Measurements from ENCODE around the gene TNP1. TPM values are rescaled to one million over a fixed set of nuclear protein-coding genes. Genes with fewer than 3 reads are reported as not detected.

TNP1 gene
- total and polyA plus RNA-seq, 2 donors (not counting 1 experiment from before 2014, with no cell fraction given), result not detected

GRCh38 chr2:216904974-216905373 is 45.1 kb upstream of the TNP1 start:
- H3K4me3 ChIP-seq (replicated peaks in 1 of 4; ENCODE audit: control extremely low read depth in 1 of 4, insufficient read depth in 1 of 4, low read depth in 3 of 4, low read length in 4 of 4), result no peak overlapping the region
- H4K20me1 ChIP-seq (ENCODE audit: control insufficient read depth, extremely low read depth, insufficient read depth, low read length), result no peaks in the 10 kb centered on the region
- no peaks in the 10 kb centered on the region for H3K36me3 ChIP-seq (ENCODE audit: control insufficient read depth, insufficient read depth, low read length)
- no peaks in the 10 kb centered on the region for H3K9me3 ChIP-seq (ENCODE audit: control insufficient read depth, insufficient read depth, low read depth, low read length)
- H3K79me2 ChIP-seq (ENCODE audit: control insufficient read depth, insufficient read depth, low read length), result no peaks in the 10 kb centered on the region
- H3K9ac ChIP-seq (ENCODE audit: insufficient read depth, low read length), result no peak overlapping the region
- no peaks in the 10 kb centered on the region for H3K27me3 ChIP-seq (ENCODE audit: control insufficient read depth, insufficient read depth, low read length)
- no peak for TF ChIP-seq CTCF (conservative IDR thresholded peaks at IDR 0.05 in 1 of 2, IDR thresholded peaks at IDR 0.05 in 1 of 2; ENCODE audit: low read depth in 1 of 2, low read length in 2 of 2)
- TF ChIP-seq EZH2 (IDR thresholded peaks at IDR 0.05; ENCODE audit: low read length, missing control alignments), result no peak
- H3K4me1 ChIP-seq (ENCODE audit: control insufficient read depth, extremely low read depth, insufficient read depth, low read length), result no peaks in the 10 kb centered on the region
- H3K4me2 ChIP-seq (ENCODE audit: extremely low read depth, insufficient read depth, low read length), result no peak overlapping the region
- no peak overlapping the region for H2AFZ ChIP-seq (ENCODE audit: low read length)
- H3K27ac ChIP-seq (ENCODE audit: insufficient read depth, low read length), result no peak overlapping the region
- DNase-seq (ENCODE audit: low read depth in 2 of 2), result no peak

- Histone ChIP-seq H3K9me3 (ENCODE audit: control insufficient read depth, insufficient read depth, low read depth, low read length) (no peaks in the 10 kb centered on the region), H3K4me3 (replicated peaks in 1 of 4; ENCODE audit: control extremely low read depth in 1 of 4, insufficient read depth in 1 of 4, low read depth in 3 of 4, low read length in 4 of 4) (no peak overlapping the region), H3K27me3 (ENCODE audit: control insufficient read depth, insufficient read depth, low read length) (no peaks in the 10 kb centered on the region), H4K20me1 (ENCODE audit: control insufficient read depth, extremely low read depth, insufficient read depth, low read length) (no peaks in the 10 kb centered on the region), H3K9ac (ENCODE audit: insufficient read depth, low read length) (no peak overlapping the region), H3K79me2 (ENCODE audit: control insufficient read depth, insufficient read depth, low read length) (no peaks in the 10 kb centered on the region), H3K36me3 (ENCODE audit: control insufficient read depth, insufficient read depth, low read length) (no peaks in the 10 kb centered on the region), H3K4me1 (ENCODE audit: control insufficient read depth, extremely low read depth, insufficient read depth, low read length) (no peaks in the 10 kb centered on the region), H3K4me2 (ENCODE audit: extremely low read depth, insufficient read depth, low read length) (no peak overlapping the region), H2AFZ (ENCODE audit: low read length) (no peak overlapping the region), H3K27ac (ENCODE audit: insufficient read depth, low read length) (no peak overlapping the region)
- no peak for DNase-seq (ENCODE audit: low read depth in 2 of 2)
- TF ChIP-seq CTCF (conservative IDR thresholded peaks at IDR 0.05 in 1 of 2, IDR thresholded peaks at IDR 0.05 in 1 of 2; ENCODE audit: low read depth in 1 of 2, low read length in 2 of 2), result no peak
- TF ChIP-seq EZH2 (IDR thresholded peaks at IDR 0.05; ENCODE audit: low read length, missing control alignments), result no peak
Measured at GRCh38 chr2:216904554-216904953, 44.7 kb upstream of the TNP1 start.

GRCh38 chr2:216903470-216903869 is 43.6 kb upstream of the TNP1 start:
- Histone ChIP-seq H3K9me3 (ENCODE audit: control insufficient read depth, insufficient read depth, low read depth, low read length) (no peaks in the 10 kb centered on the region), H3K79me2 (ENCODE audit: control insufficient read depth, insufficient read depth, low read length) (no peaks in the 10 kb centered on the region), H2AFZ (ENCODE audit: low read length) (no peak overlapping the region), H3K9ac (ENCODE audit: insufficient read depth, low read length) (no peak overlapping the region), H3K4me2 (ENCODE audit: extremely low read depth, insufficient read depth, low read length) (no peak overlapping the region), H3K4me1 (ENCODE audit: control insufficient read depth, extremely low read depth, insufficient read depth, low read length) (no peaks in the 10 kb centered on the region), H3K27me3 (ENCODE audit: control insufficient read depth, insufficient read depth, low read length) (no peaks in the 10 kb centered on the region), H4K20me1 (ENCODE audit: control insufficient read depth, extremely low read depth, insufficient read depth, low read length) (no peaks in the 10 kb centered on the region), H3K36me3 (ENCODE audit: control insufficient read depth, insufficient read depth, low read length) (no peaks in the 10 kb centered on the region), H3K27ac (ENCODE audit: insufficient read depth, low read length) (no peak overlapping the region), H3K4me3 (replicated peaks in 1 of 4; ENCODE audit: control extremely low read depth in 1 of 4, insufficient read depth in 1 of 4, low read depth in 3 of 4, low read length in 4 of 4) (no peak overlapping the region)
- DNase-seq (ENCODE audit: low read depth in 2 of 2), result no peak
- TF ChIP-seq CTCF (conservative IDR thresholded peaks at IDR 0.05 in 1 of 2, IDR thresholded peaks at IDR 0.05 in 1 of 2; ENCODE audit: low read depth in 1 of 2, low read length in 2 of 2), result no peak
- TF ChIP-seq EZH2 (IDR thresholded peaks at IDR 0.05; ENCODE audit: low read length, missing control alignments), result no peak

All from fibroblast of lung (primary cell).